ENCODE data around the gene PACS1. TPM values are rescaled to one million over a fixed set of nuclear protein-coding genes. Genes with fewer than 3 reads are reported as not detected.
A peak's percentile ranks its signal among the peaks of the same experiment; 100 is the strongest.

Gene PACS1
- polyA plus RNA-seq, 1 of the 3 experiments (the other 2 are of a cell fraction), result 37.3 TPM

DNA sequence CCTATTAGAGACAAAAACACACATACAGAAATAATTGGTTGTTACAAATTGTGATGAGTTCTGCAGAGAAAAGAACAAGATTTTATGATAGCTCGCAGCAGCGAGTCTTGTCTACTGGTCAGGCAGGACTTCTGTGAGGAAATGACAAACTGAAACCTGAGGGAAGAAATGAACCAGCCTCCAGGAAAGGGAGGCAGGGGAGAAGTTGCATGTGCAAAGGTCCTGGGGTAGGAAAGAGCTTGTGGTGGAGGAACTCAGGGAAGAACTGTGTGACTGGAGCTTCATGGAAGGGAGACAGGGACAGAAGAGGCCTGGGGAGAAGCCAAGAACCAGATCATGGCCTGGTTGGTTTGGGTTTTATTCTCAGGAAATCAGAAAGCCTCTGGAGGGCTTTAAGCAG, 189.2 kb downstream of the PACS1 start:
- ChIA-PET CTCF (interaction anchor here (0.8 to 2.1 kb wide), 6 partner anchors 9 to 110 kb away, joined by 3 to 11 read pairs (median 4); partner anchors contain the start of gene RIN1), POLR2A (interaction anchor here (1.4 kb wide), 1 partner anchor 8 kb away, joined by 6 read pairs; no protein-coding TSS in a partner anchor)
- Histone ChIP-seq H3K9me2 (no peaks in the 10 kb centered on the region), H4K20me1 (ENCODE audit: insufficient read depth) (peaks cover 19% of the 10 kb centered on the region), H3K36me3 (replicated peaks in 1 of 2; ENCODE audit: control insufficient read depth in 1 of 2, insufficient read depth in 2 of 2, low read length in 1 of 2) (peaks cover 19 to 43% of the 10 kb centered on the region in 2 experiments), H3K4me3 (ENCODE audit: low read depth in 2 of 2, low read length in 1 of 2) (peak overlapping the region; percentile 88 to 99), H3K9me3 (no peaks in the 10 kb centered on the region), H3K4me1 (ENCODE audit: control insufficient read depth in 1 of 2, insufficient read depth in 2 of 2, low read depth in 1 of 2, low read length in 1 of 2) (peaks cover 0 to 14% of the 10 kb centered on the region in 2 experiments; a peak in 2 of 4 replicates), H3F3A (replicated peaks; ENCODE audit: insufficient read depth) (peaks cover 26% of the 10 kb centered on the region), H3K79me2 (ENCODE audit: insufficient read depth) (peaks cover 26% of the 10 kb centered on the region), H3K27ac (ENCODE audit: low read depth in 2 of 2, low read length in 1 of 2) (no peak overlapping the region), H3K27me3 (ENCODE audit: insufficient read depth) (no peaks in the 10 kb centered on the region), H2AFZ (ENCODE audit: low read depth) (no peak overlapping the region), H3K4me2 (peak overlapping the region; percentile 100; the same call in 1 of the 2 replicates), H3K9ac (peak overlapping the region; percentile 96; the same call in 1 of the 2 replicates)
- 98% methylated on average over 2 of the region's 2 CpGs for WGBS (ENCODE audit: low lambda C conversion rate)
- no peak for TF ChIP-seq EZH2phosphoT487 (IDR thresholded peaks at IDR 0.05; ENCODE audit: borderline replicate concordance, low read depth)
- TF ChIP-seq REST (IDR thresholded peaks at IDR 0.05; ENCODE audit: low read depth, low read length), result no peak
- TF ChIP-seq POLR2AphosphoS5 (IDR thresholded peaks at IDR 0.05; ENCODE audit: low read depth, low read length), result 0 out of 2 replicates have a peak, but pooled peaks have one; percentile 11
- TF ChIP-seq GABPA (IDR thresholded peaks at IDR 0.05; ENCODE audit: low read depth), result no peak
- DNase-seq, result no peak

DNA sequence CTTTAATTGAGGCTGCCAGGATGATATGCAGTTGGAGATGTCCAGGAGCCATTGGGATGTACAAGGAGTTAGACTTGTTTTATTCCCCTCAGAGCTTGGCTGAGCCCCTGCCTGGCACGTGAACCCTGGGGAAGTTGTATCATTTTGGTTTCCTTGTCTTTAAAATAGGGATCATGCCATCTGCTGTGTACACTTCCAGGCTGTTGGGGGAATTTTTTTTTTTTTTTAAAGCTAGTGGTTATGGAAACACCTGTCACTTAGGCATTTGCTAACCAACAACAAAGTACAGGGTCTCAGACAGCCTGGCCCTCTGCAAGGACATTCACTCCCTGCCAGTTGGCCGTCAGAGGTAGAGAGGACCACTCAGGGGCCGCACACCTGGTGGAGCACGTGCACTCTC, 189.9 kb downstream of the PACS1 start:
- peaks cover 26% of the 10 kb centered on the region for H3K79me2 ChIP-seq (ENCODE audit: insufficient read depth)
- ChIA-PET POLR2A (no interaction called here), CTCF (interaction anchor here (1.1 to 2.1 kb wide), 2 partner anchors 10 to 23 kb away, joined by 3 to 11 read pairs; no protein-coding TSS in a partner anchor)
- no peaks in the 10 kb centered on the region for H3K9me2 ChIP-seq
- H3K27me3 ChIP-seq (ENCODE audit: insufficient read depth), result no peaks in the 10 kb centered on the region
- no peak overlapping the region for H3K9ac ChIP-seq
- DNase-seq, result no peak
- 100% methylated on average over 4 of the region's 4 CpGs for WGBS (ENCODE audit: low lambda C conversion rate)
- no peak overlapping the region for H3K4me2 ChIP-seq
- peaks cover 19% of the 10 kb centered on the region for H4K20me1 ChIP-seq (ENCODE audit: insufficient read depth)
- H3K27ac ChIP-seq (ENCODE audit: low read depth in 2 of 2, low read length in 1 of 2), result no peak overlapping the region
- H3K36me3 ChIP-seq (replicated peaks in 1 of 2; ENCODE audit: control insufficient read depth in 1 of 2, insufficient read depth in 2 of 2, low read length in 1 of 2), result peaks cover 24 to 50% of the 10 kb centered on the region in 2 experiments
- peaks cover 23% of the 10 kb centered on the region for H3F3A ChIP-seq (replicated peaks; ENCODE audit: insufficient read depth)
- H3K4me3 ChIP-seq (ENCODE audit: low read depth in 2 of 2, low read length in 1 of 2), result no peak overlapping the region
- peaks cover 0 to 14% of the 10 kb centered on the region in 2 experiments; a peak in 2 of 4 replicates for H3K4me1 ChIP-seq (ENCODE audit: control insufficient read depth in 1 of 2, insufficient read depth in 2 of 2, low read depth in 1 of 2, low read length in 1 of 2)
- H3K9me3 ChIP-seq, result no peaks in the 10 kb centered on the region
- H2AFZ ChIP-seq (ENCODE audit: low read depth), result no peak overlapping the region
- TF ChIP-seq MAX (IDR thresholded peaks at IDR 0.05; ENCODE audit: low read depth) (no peak), RAD21 (IDR thresholded peaks at IDR 0.05; ENCODE audit: low read length) (no peak), TEAD4 (IDR thresholded peaks at IDR 0.05; ENCODE audit: borderline replicate concordance, insufficient read depth) (no peak), JUND (IDR thresholded peaks at IDR 0.05) (no peak), REST (IDR thresholded peaks at IDR 0.05; ENCODE audit: low read depth, low read length) (no peak), POLR2AphosphoS5 (IDR thresholded peaks at IDR 0.05; ENCODE audit: low read depth, low read length) (no peak), ZBTB33 (IDR thresholded peaks at IDR 0.05; ENCODE audit: borderline replicate concordance, low read depth) (no peak), TCF12 (IDR thresholded peaks at IDR 0.05) (no peak), CHD2 (IDR thresholded peaks at IDR 0.05; ENCODE audit: low read length, partially characterized antibody) (no peak), ELF1 (IDR thresholded peaks at IDR 0.05) (no peak), PBX3 (IDR thresholded peaks at IDR 0.05) (no peak), RFX5 (IDR thresholded peaks at IDR 0.05; ENCODE audit: low read length) (no peak)
- TF ChIP-seq, protein P1, sequence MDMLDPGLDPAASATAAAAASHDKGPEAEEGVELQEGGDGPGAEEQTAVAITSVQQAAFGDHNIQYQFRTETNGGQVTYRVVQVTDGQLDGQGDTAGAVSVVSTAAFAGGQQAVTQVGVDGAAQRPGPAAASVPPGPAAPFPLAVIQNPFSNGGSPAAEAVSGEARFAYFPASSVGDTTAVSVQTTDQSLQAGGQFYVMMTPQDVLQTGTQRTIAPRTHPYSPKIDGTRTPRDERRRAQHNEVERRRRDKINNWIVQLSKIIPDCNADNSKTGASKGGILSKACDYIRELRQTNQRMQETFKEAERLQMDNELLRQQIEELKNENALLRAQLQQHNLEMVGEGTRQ (IDR thresholded peaks at IDR 0.05; ENCODE audit: borderline replicate concordance, low read depth, low read length), result no peak

Measured in SK-N-SH (cell line).